OCI-LY7 (cell line): ENCODE results near the gene ANO9.
A peak's percentile ranks its signal among the peaks of the same experiment; 100 is the strongest.

Experiments used
- CTCF ChIP-seq: fragments of 200-600 bp; sonication (generic); conservative IDR thresholded peaks from 2 replicates; pipeline ENCODE4 v1.5.1; 2014; ENCODE audit warnings: mild to moderate bottlenecking, antibody characterized with exemption, low read length, moderate library complexity, mixed read lengths
- EZH2phosphoT487 ChIP-seq: fragments of 200-600 bp; sonication (generic); IDR thresholded peaks from 2 replicates; pipeline ENCODE4 v1.6.1; 2018; ENCODE audit warnings: low read depth, borderline replicate concordance, mild to moderate bottlenecking, mixed run types, antibody characterized with exemption, low read length, moderate library complexity, mixed read lengths

- TF ChIP-seq CTCF, result peak; percentile 62
- no peak for TF ChIP-seq EZH2phosphoT487
These were observed 34.8 kb downstream of the ANO9 start for GRCh38 chr11:406796-407650.
